SHP77 (cell line): ENCODE measurements around the gene MAML1.

Source experiments
- DNase-seq, 2 experiments: peaks; one replicate each; lab custom pipeline; 2025; lab: John Stamatoyannopoulos, UW

The MAML1 gene

GRCh38 chr5:179823937-179824744 lies 91.5 kb downstream of the MAML1 start:
- no peak for DNase-seq

GRCh38 chr5:179824745-179825112 lies 92.1 kb downstream of the MAML1 start:
- no peak for DNase-seq

GRCh38 chr5:179825655-179826182 lies 93.1 kb downstream of the MAML1 start:
- DNase-seq, result no peak
